K562 (cell line): ENCODE results near the gene AP3B2. TPM values are rescaled to one million over a fixed set of nuclear protein-coding genes. Genes with fewer than 3 reads are reported as not detected.

ENCODE experiments used
- ATAC-seq: fragments of 200-7000 bp; cut with Tn5 transposase; 3 replicates; pipeline ENCODE4 v1.9.1; 2020; ENCODE audit warnings: moderate library complexity
- BruUV-seq: library from RNA; stranded (reverse); fragments of 400-500 nt; replicated peaks from 2 replicates; lab custom pipeline; 2021; lab: Mats Ljungman, UMichigan
- CTCF ChIA-PET: fragments of 300-600 bp; formaldehyde crosslinking; extraction: SDS; loops from one replicate; lab custom pipeline; 2021; ENCODE audit warnings: low intra/inter-chr PET ratio; lab: Yijun Ruan, JAX
- POLR2A ChIA-PET: fragments of 300-600, 350-650 bp; sonication (Branson Sonifier 250); formaldehyde crosslinking; extraction: SDS; loops from one replicate; lab custom pipeline; 2021; ENCODE audit warnings: antibody characterized with exemption, inconsistent platforms; lab: Yijun Ruan, JAX
- DNase-seq, 4 experiments: peaks; one replicate each; pipeline versions ENCODE4 v3.0.0 to v3.0.0-alpha.2; 2011 to 2018; ENCODE audit warnings: low spot score in 3 of 4, mixed read lengths in 3 of 4; ENCODE audit errors: extremely low read depth in 1 of 4
- FAIRE-seq: peaks from 2 replicates; lab custom pipeline; 2011; peaks lifted over from hg19 to GRCh38; lab: Jason Lieb, UNC
- H2AFZ ChIP-seq: 2 replicates; pipeline ENCODE4 v1.6.0; 2011; ENCODE audit warnings: low read depth, low read length, control low read depth, inconsistent platforms
- H3K27ac ChIP-seq: fragments of 200-600 bp; 3 replicates; pipeline ENCODE4 v1.8.0; 2011; ENCODE audit warnings: low read depth, mild to moderate bottlenecking, control low read depth, inconsistent platforms, low read length, moderate library complexity, mixed read lengths; ENCODE audit errors: extremely low read depth
- H3K27me3 ChIP-seq, 2 experiments: fragments of 300-600 bp in 1 of 2; 2 replicates in 1 of 2; 3 replicates in 1 of 2; pipeline versions ENCODE4 v1.6.0 to v1.8.0; 2011; ENCODE audit warnings: inconsistent platforms in 2 of 2, low read length in 2 of 2, mild to moderate bottlenecking in 1 of 2, mixed read lengths in 1 of 2, moderate library complexity in 1 of 2; ENCODE audit not compliant: control insufficient read depth in 2 of 2, insufficient read depth in 2 of 2
- H3K36me3 ChIP-seq: fragments of 300-600 bp; 3 replicates; pipeline ENCODE4 v1.8.0; 2011; ENCODE audit warnings: mild to moderate bottlenecking, low read length, inconsistent platforms; ENCODE audit not compliant: control insufficient read depth, insufficient read depth
- H3K4me1 ChIP-seq, 2 experiments: fragments of 200-600 bp in 1 of 2; replicated peaks in 1 of 2; 2 replicates in 1 of 2; 3 replicates in 1 of 2; pipeline versions ENCODE4 v1.5.1 to v1.8.0; 2011; ENCODE audit warnings: inconsistent platforms in 2 of 2, low read length in 2 of 2, mild to moderate bottlenecking in 1 of 2, mixed read lengths in 1 of 2, moderate library complexity in 1 of 2; ENCODE audit not compliant: control insufficient read depth in 2 of 2, insufficient read depth in 2 of 2
- H3K4me2 ChIP-seq: 2 replicates; pipeline ENCODE4 v1.6.1; 2011; ENCODE audit warnings: low read length, control low read depth, inconsistent platforms, mixed read lengths; ENCODE audit not compliant: insufficient read depth
- H3K4me3 ChIP-seq: fragments of 200-600 bp; sonication (generic), shearing (Covaris generic); 2 replicates; pipeline ENCODE4 v1.5.1; 2016; ENCODE audit warnings: control low read depth, inconsistent platforms
- H3K79me2 ChIP-seq: fragments of 200-600 bp; 3 replicates; pipeline ENCODE4 v1.8.0; 2011; ENCODE audit warnings: low read length, inconsistent platforms; ENCODE audit not compliant: control insufficient read depth, insufficient read depth
- H3K9ac ChIP-seq, 2 experiments: 2 replicates each; pipeline versions ENCODE4 v1.6.0 to v1.6.1; 2011; ENCODE audit warnings: low read depth in 2 of 2, low read length in 2 of 2, control low read depth in 1 of 2, inconsistent platforms in 1 of 2, mild to moderate bottlenecking in 1 of 2, mixed read lengths in 1 of 2; ENCODE audit not compliant: insufficient read depth in 1 of 2
- H3K9me1 ChIP-seq: one replicate; pipeline ENCODE4 v1.6.0; 2011; ENCODE audit warnings: inconsistent platforms, mild to moderate bottlenecking, low read length, moderate library complexity; ENCODE audit not compliant: control insufficient read depth, insufficient read depth
- H3K9me3 ChIP-seq: replicated peaks from 2 replicates; pipeline ENCODE4 v1.5.1; 2011; ENCODE audit warnings: low read depth, low read length, inconsistent platforms; ENCODE audit not compliant: control insufficient read depth, insufficient read depth
- H4K20me1 ChIP-seq: replicated peaks from 2 replicates; pipeline ENCODE4 v1.6.1; 2011; ENCODE audit warnings: low read length, inconsistent platforms, mixed read lengths; ENCODE audit not compliant: control insufficient read depth, insufficient read depth
- C11orf30 ChIP-seq: fragments of 450-650 bp; IDR thresholded peaks from 2 replicates; pipeline ENCODE4 v1.6.1; 2016; ENCODE audit warnings: low read depth, mild to moderate bottlenecking
- E4F1 ChIP-seq: fragments of 250-450 bp; sonication (Bioruptor Pico); IDR thresholded peaks from 2 replicates; pipeline ENCODE4 v1.5.0; 2021; ENCODE audit warnings: mild to moderate bottlenecking, borderline replicate concordance
- HEY1 ChIP-seq: fragments of 250-450 bp; sonication (Bioruptor Pico); IDR thresholded peaks from 2 replicates; pipeline ENCODE4 v1.5.0; 2020; ENCODE audit warnings: mild to moderate bottlenecking, moderate library complexity, borderline replicate concordance
- WGBS: fragments of 100-300 bp; shearing (Covaris generic); methylation state at CpG from one replicate; pipeline ENCODE4 v1.1.6; 2016; ENCODE audit warnings: low coverage, mixed read lengths; ENCODE audit not compliant: insufficient coverage; ENCODE audit errors: missing lambda C conversion rate; 5-methylcytosine and 5-hydroxymethylcytosine counted together
- in situ Hi-C: fragments of 300-500 bp; cut with MboI; formaldehyde crosslinking; loops from 4 replicates; pipeline ENCODE4 v1.15.0; 2018; ENCODE audit warnings: inconsistent platforms, mixed read lengths
- intact Hi-C: fragments of 100-400 bp; cut with micrococcal nuclease; formaldehyde crosslinking; loops from 2 replicates; pipeline ENCODE4 v1.14.2; 2022
- polyA plus RNA-seq, 8 experiments: library from polyadenylated mRNA; depleted of rRNA in 4 of 8; stranded (reverse) in 5 of 8; unstranded in 3 of 8; fragments of >200 nt; fragmentation: Nextera tagmentation in 2 of 8; fragmentation: Illumina TruSeq in 1 of 8; extraction: Ambion mirVana in 2 of 8; extraction: Trizol in 1 of 8; gene quantifications; 2 replicates each; pipeline versions ENCODE4 v1.2.1 to v1.2.3, GENCODE V29; 2011 to 2014; ENCODE audit warnings: inconsistent platforms in 1 of 8, missing spikeins in 1 of 8
- total RNA-seq, 7 experiments: library from RNA; depleted of rRNA in 6 of 7; stranded (reverse); fragments of >200 nt in 6 of 7; fragmentation: Illumina TruSeq in 2 of 7; extraction: Trizol in 2 of 7; gene quantifications; 2 replicates each; pipeline versions ENCODE4 v1.2.1 to v1.2.3, GENCODE V29; 2011 to 2021; ENCODE audit warnings: low replicate concordance in 1 of 7

The AP3B2 gene
- total and polyA plus RNA-seq, 9 of the 15 experiments (the other 6 are each of a cell fraction or from before 2014, with no cell fraction given) = 0.03 to 0.15 (median 0.10) TPM; not detected in 2

GRCh38 chr15:82624438-82624837 lies 85.2 kb downstream of the AP3B2 start:
- no peaks in the 10 kb centered on the region for H3K9me1 ChIP-seq
- DNase-seq = no peak
- WGBS = 93% methylated on average over 3 of the region's 3 CpGs
- H3K27ac ChIP-seq = no peak overlapping the region
- ChIA-PET CTCF (no interaction called here), POLR2A (interaction anchor here (0.6 to 1.6 kb wide), 7 partner anchors 8 to 625 kb away, joined by 3 to 8 read pairs (median 4); partner anchors contain the start of gene RPS17)
- no TSS peak for BruUV-seq
- no peaks in the 10 kb centered on the region for H3K9me3 ChIP-seq
- H3K4me1 ChIP-seq = no peaks in the 10 kb centered on the region
- 0 out of 2 replicates have a peak, but pooled peaks cover 3% of the 10 kb centered on the region for H4K20me1 ChIP-seq
- H3K4me3 ChIP-seq = no peak overlapping the region
- no peaks in the 10 kb centered on the region for H3K27me3 ChIP-seq
- in situ Hi-C loops = no loop called here
- TF ChIP-seq C11orf30 (no peak), E4F1 (CRISPR knock-in tag) (no peak), HEY1 (CRISPR knock-in tag) (no peak)
- peaks cover 71% of the 10 kb centered on the region for H3K36me3 ChIP-seq
- no peak for FAIRE-seq
- H3K9ac ChIP-seq = no peak overlapping the region
- peaks cover 5% of the 10 kb centered on the region; the same call in 1 of the 3 replicates for H3K79me2 ChIP-seq
- intact Hi-C loops = no loop called here
- ATAC-seq = no peak
- no peak overlapping the region for H3K4me2 ChIP-seq
- H2AFZ ChIP-seq = no peak overlapping the region
